PFSK-1 (cell line): ENCODE data around the gene MTMR10.

Experiments
- FOXP2 ChIP-seq: optimal IDR thresholded peaks from 2 replicates; pipeline ENCODE3; 2011; ENCODE audit warnings: borderline replicate concordance, control low read depth, inconsistent platforms; ENCODE audit not compliant: insufficient read depth; ENCODE audit errors: extremely low read length, extremely low read depth
- POLR2AphosphoS5 ChIP-seq: IDR thresholded peaks from 2 replicates; pipeline ENCODE4 v1.6.1; 2012; ENCODE audit warnings: low read depth, mild to moderate bottlenecking, control low read depth, low read length, moderate library complexity
- REST ChIP-seq, 2 experiments: IDR thresholded peaks; 2 replicates each; pipeline versions ENCODE4 v1.6.1 to v1.8.0; 2011 to 2012; ENCODE audit warnings: low read depth in 2 of 2, low read length in 2 of 2, control low read depth in 1 of 2, inconsistent platforms in 1 of 2, mild to moderate bottlenecking in 1 of 2, moderate library complexity in 1 of 2; ENCODE audit not compliant: insufficient read depth in 1 of 2
- SIN3A ChIP-seq: IDR thresholded peaks from 2 replicates; pipeline ENCODE4 v1.6.1; 2012; ENCODE audit warnings: mild to moderate bottlenecking, low read length, moderate library complexity, borderline replicate concordance; ENCODE audit not compliant: insufficient read depth
- TAF1 ChIP-seq: IDR thresholded peaks from 2 replicates; pipeline ENCODE4 v1.6.1; 2012; ENCODE audit warnings: low read length, control low read depth, borderline replicate concordance; ENCODE audit not compliant: insufficient read depth

MTMR10 gene

GRCh38 chr15:31027910-31028578, 36.6 kb upstream of the MTMR10 start:
- TF ChIP-seq SIN3A, result no peak
- no peak for TF ChIP-seq FOXP2
- no peak for TF ChIP-seq REST (IDR thresholded peaks at IDR 0.05; ENCODE audit: insufficient read depth in 1 of 2, low read depth in 2 of 2, low read length in 2 of 2)
- no peak for TF ChIP-seq TAF1
- no peak for TF ChIP-seq POLR2AphosphoS5

GRCh38 chr15:31025996-31026395, 34.6 kb upstream of the MTMR10 start:
- TF ChIP-seq FOXP2 (no peak), REST (IDR thresholded peaks at IDR 0.05; ENCODE audit: insufficient read depth in 1 of 2, low read depth in 2 of 2, low read length in 2 of 2) (no peak), SIN3A (no peak), TAF1 (no peak), POLR2AphosphoS5 (no peak)

- TF ChIP-seq FOXP2, result no peak
- no peak for TF ChIP-seq SIN3A
- TF ChIP-seq POLR2AphosphoS5, result no peak
- TF ChIP-seq REST (IDR thresholded peaks at IDR 0.05; ENCODE audit: insufficient read depth in 1 of 2, low read depth in 2 of 2, low read length in 2 of 2), result no peak
- no peak for TF ChIP-seq TAF1
Observed at GRCh38 chr15:31024979-31025378, 33.6 kb upstream of the MTMR10 start.

GRCh38 chr15:31024330-31024729, 32.9 kb upstream of the MTMR10 start:
- TF ChIP-seq FOXP2 (no peak), SIN3A (no peak), REST (IDR thresholded peaks at IDR 0.05; ENCODE audit: insufficient read depth in 1 of 2, low read depth in 2 of 2, low read length in 2 of 2) (no peak), POLR2AphosphoS5 (no peak)

GRCh38 chr15:31023841-31024240, 32.4 kb upstream of the MTMR10 start:
- TF ChIP-seq REST (IDR thresholded peaks at IDR 0.05; ENCODE audit: insufficient read depth in 1 of 2, low read depth in 2 of 2, low read length in 2 of 2) (no peak), SIN3A (no peak), FOXP2 (no peak), TAF1 (no peak), POLR2AphosphoS5 (no peak)
